K562 (cell line): ENCODE data around the gene PSMB11. TPM values are rescaled to one million over a fixed set of nuclear protein-coding genes. Genes with fewer than 3 reads are reported as not detected.

ENCODE experiments used
- CHD7 ChIP-seq: fragments of 200-600 bp; sonication (generic); IDR thresholded peaks from one replicate; pipeline ENCODE4 v1.6.1; 2012; ENCODE audit warnings: mild to moderate bottlenecking, low read depth, low read length, inconsistent platforms
- FOSL1 ChIP-seq: fragments of 200-800 bp; sonication (Bioruptor generic); conservative IDR thresholded peaks from 2 replicates; pipeline ENCODE4 v1.6.1; 2016; ENCODE audit warnings: missing genetic modification characterization, missing compliant biosample characterization
- FOXK1 ChIP-seq: sonication (generic); formaldehyde crosslinking; IDR thresholded peaks from 2 replicates; pipeline ENCODE4 v1.8.0; 2022; ENCODE audit warnings: missing genetic modification reagents, mild to moderate bottlenecking, borderline replicate concordance
- MLLT1 ChIP-seq, 2 experiments: fragments of 450-650 bp; IDR thresholded peaks; 2 replicates each; pipeline ENCODE4 v1.6.1; 2016
- NBN ChIP-seq: fragments of 450-650 bp; IDR thresholded peaks from 2 replicates; pipeline ENCODE4 v1.6.1; 2016; ENCODE audit warnings: low read depth, mild to moderate bottlenecking
- XRCC5 ChIP-seq: fragments of 200-400 bp; formaldehyde crosslinking; IDR thresholded peaks from 2 replicates; pipeline ENCODE4 v1.6.1; 2017; ENCODE audit warnings: low read depth, mild to moderate bottlenecking, low read length
- ZFP30 ChIP-seq: fragments of 250-450 bp; sonication (Bioruptor Pico); IDR thresholded peaks from 2 replicates; pipeline ENCODE4 v1.8.0; 2022; ENCODE audit warnings: moderate library complexity, mild to moderate bottlenecking, inconsistent platforms, borderline replicate concordance
- ZNF639 ChIP-seq, 2 experiments: fragments of 200-800 bp in 1 of 2; sonication (Bioruptor generic) in 1 of 2; sonication (generic) in 1 of 2; formaldehyde crosslinking in 1 of 2; IDR thresholded peaks in 1 of 2; conservative IDR thresholded peaks in 1 of 2; 2 replicates each; pipeline versions ENCODE4 v1.5.0 to v1.6.1; 2016 to 2020; ENCODE audit warnings: missing compliant biosample characterization in 1 of 2, missing genetic modification characterization in 1 of 2, missing genetic modification reagents in 1 of 2
- polyA plus RNA-seq, 8 experiments: library from polyadenylated mRNA; depleted of rRNA in 4 of 8; stranded (reverse) in 5 of 8; unstranded in 3 of 8; fragments of >200 nt; fragmentation: Nextera tagmentation in 2 of 8; fragmentation: Illumina TruSeq in 1 of 8; extraction: Ambion mirVana in 2 of 8; extraction: Trizol in 1 of 8; gene quantifications; 2 replicates each; pipeline versions ENCODE4 v1.2.1 to v1.2.3, GENCODE V29; 2011 to 2014; ENCODE audit warnings: inconsistent platforms in 1 of 8, missing spikeins in 1 of 8
- total RNA-seq, 7 experiments: library from RNA; depleted of rRNA in 6 of 7; stranded (reverse); fragments of >200 nt in 6 of 7; fragmentation: Illumina TruSeq in 2 of 7; extraction: Trizol in 2 of 7; gene quantifications; 2 replicates each; pipeline versions ENCODE4 v1.2.1 to v1.2.3, GENCODE V29; 2011 to 2021; ENCODE audit warnings: low replicate concordance in 1 of 7

The PSMB11 gene
- total and polyA plus RNA-seq, 9 of the 15 experiments (the other 6 are each of a cell fraction or from before 2014, with no cell fraction given) = not detected

GRCh38 chr14:23009483-23009938 lies 32.5 kb upstream of the PSMB11 start (continued):
- TF ChIP-seq CHD7 = no peak
- peak; percentile 20 to 40; a peak in 1 of 4 replicates for TF ChIP-seq MLLT1 (IDR thresholded peaks at IDR 0.05)
- peak in 1 of 2 experiments; percentile 26; a peak in 2 of 4 replicates for TF ChIP-seq ZNF639 (CRISPR knock-in tag; conservative IDR thresholded peaks at IDR 0.05 in 1 of 2, IDR thresholded peaks at IDR 0.05 in 1 of 2)
- TF ChIP-seq FOSL1 = 0 out of 2 replicates have a peak, but pooled peaks have one; percentile 13
- TF ChIP-seq FOXK1 (CRISPR knock-in tag) = no peak
- peak; percentile 40; the same call in 1 of the 2 replicates for TF ChIP-seq NBN
- TF ChIP-seq XRCC5 = no peak
- TF ChIP-seq ZFP30 (CRISPR knock-in tag) = no peak
